Stimulated activated CD4-positive, alpha-beta T cell treated with anti-CD3 and anti-CD28 coated beads, Interleukin-4, amount 100 ng/mL, for 4 hours (primary cell): ENCODE measurements around the gene PDXK.

Experiments used
- DNase-seq, 2 experiments: peaks; one replicate each; pipeline ENCODE4 v3.0.0-alpha.2; 2020

PDXK gene

GRCh38 chr21:43764576-43765495, 45.9 kb downstream of the PDXK start:
- DNase-seq: no peak

GRCh38 chr21:43766734-43767497, 48.0 kb downstream of the PDXK start:
- no peak for DNase-seq

GRCh38 chr21:43767498-43767983, 48.6 kb downstream of the PDXK start:
- DNase-seq: no peak

- DNase-seq: no peak
Observed at GRCh38 chr21:43767984-43768867, 49.3 kb downstream of the PDXK start.

GRCh38 chr21:43768868-43769167, 49.9 kb downstream of the PDXK start:
- DNase-seq: no peak

GRCh38 chr21:43769325-43769958, 50.5 kb downstream of the PDXK start:
- no peak for DNase-seq

- DNase-seq: no peak
Observed at GRCh38 chr21:43770066-43770655, 51.2 kb downstream of the PDXK start.

GRCh38 chr21:43771199-43771675, 52.3 kb downstream of the PDXK start:
- DNase-seq: no peak

GRCh38 chr21:43771698-43772424, 52.9 kb downstream of the PDXK start:
- DNase-seq: no peak

GRCh38 chr21:43772425-43772821, 53.5 kb downstream of the PDXK start:
- no peak for DNase-seq

- DNase-seq: no peak
Observed at GRCh38 chr21:43774163-43774562, 55.2 kb downstream of the PDXK start.

- no peak for DNase-seq
Observed at GRCh38 chr21:43775190-43775589, 56.3 kb downstream of the PDXK start.

- peak; percentile 78 to 80 for DNase-seq
Observed at GRCh38 chr21:43775795-43776430, 57.0 kb downstream of the PDXK start, which contains the start of gene CSTB. Gene CSTB (minus strand): TSS chr21:43776308. CDS start chr21:43776269, 39 bp downstream.

- DNase-seq: no peak
Observed at GRCh38 chr21:43777953-43778352, 59.0 kb downstream of the PDXK start.

GRCh38 chr21:43778469-43779335, 59.8 kb downstream of the PDXK start:
- no peak for DNase-seq

- DNase-seq: no peak
Observed at GRCh38 chr21:43779660-43780059, 60.7 kb downstream of the PDXK start.

GRCh38 chr21:43781846-43782245, 62.9 kb downstream of the PDXK start:
- DNase-seq: no peak

GRCh38 chr21:43782431-43783097, 63.6 kb downstream of the PDXK start:
- no peak for DNase-seq
